Chondrocyte (in vitro differentiated cells): ENCODE data around the gene KRTAP19-5. TPM values are rescaled to one million over a fixed set of nuclear protein-coding genes. Genes with fewer than 3 reads are reported as not detected.
"Not testable (repeated sequence)": the region's sequence is repeated elsewhere in the genome, so short reads cannot be mapped to it uniquely, and the experiment has no call there.

Source experiments
- DNase-seq: peaks from one replicate; pipeline ENCODE4 v3.0.0; 2021; ENCODE audit warnings: mixed read lengths, low spot score
- H3K27ac Mint-ChIP-seq: one replicate; pipeline ENCODE4 v1.8.0; 2021; ENCODE audit warnings: mild to moderate bottlenecking, moderate library complexity, mixed read lengths; ENCODE audit not compliant: unreplicated experiment
- H3K27me3 Mint-ChIP-seq: 2 replicates; pipeline ENCODE4 v1.8.0; 2021; ENCODE audit warnings: low read depth, mixed read lengths
- H3K36me3 Mint-ChIP-seq: 2 replicates; pipeline ENCODE4 v1.8.0; 2021; ENCODE audit warnings: low read depth, mixed read lengths
- H3K4me1 Mint-ChIP-seq: 2 replicates; pipeline ENCODE4 v1.8.0; 2021; ENCODE audit warnings: low read depth, mild to moderate bottlenecking, mixed read lengths
- H3K4me3 Mint-ChIP-seq: one replicate; pipeline ENCODE4 v1.8.0; 2021; ENCODE audit warnings: mild to moderate bottlenecking, moderate library complexity, mixed read lengths; ENCODE audit not compliant: unreplicated experiment
- H3K9me3 Mint-ChIP-seq: 2 replicates; pipeline ENCODE4 v1.8.0; 2021; ENCODE audit warnings: low read depth, mixed read lengths
- long read RNA-seq: library from polyadenylated mRNA; stranded (forward); transcript quantifications from one replicate; pipeline ENCODE4 v2.0.0, GENCODE V29; 2021
- total RNA-seq: library from RNA; stranded (reverse); gene quantifications from 3 replicates; pipeline ENCODE4 v1.2.1, GENCODE V29; 2021
- TF ChIP-seq, protein P1 (sequence below): fragments of 200-600 bp; sonication (generic); IDR thresholded peaks from 2 replicates; pipeline ENCODE4 v1.5.0; 2021; ENCODE audit warnings: antibody characterized with exemption, mild to moderate bottlenecking, moderate library complexity

Gene KRTAP19-5
- total RNA-seq = not detected in 3 replicates
- long read RNA-seq = 0 reads

DNA sequence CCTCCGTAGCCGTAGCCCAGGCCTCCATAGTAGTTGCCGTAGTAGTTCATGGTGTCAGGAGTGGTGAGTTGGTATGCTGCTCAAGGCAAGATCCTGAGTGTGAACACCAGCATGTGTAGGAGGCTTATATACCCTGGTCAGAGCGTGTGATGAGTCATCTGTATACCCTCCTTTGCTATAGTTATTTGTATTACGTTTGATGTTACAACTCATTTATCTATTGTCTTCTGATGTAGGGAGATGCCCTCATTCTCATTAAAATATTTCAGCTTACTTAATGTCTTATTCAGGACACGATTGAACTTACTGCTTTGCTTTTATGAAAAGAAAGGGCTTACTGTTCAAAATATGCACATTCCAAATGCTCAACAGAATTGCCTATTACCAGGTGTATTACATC, at the start of gene KRTAP19-5:
Gene KRTAP19-5 (minus strand): TSS at position 101 of the 400 bp plus-strand sequence. CDS start 51 bp downstream, at position 50.
- H3K9me3 Mint-ChIP-seq = peaks cover 8% of the 10 kb centered on the region
- TF ChIP-seq, protein P1, sequence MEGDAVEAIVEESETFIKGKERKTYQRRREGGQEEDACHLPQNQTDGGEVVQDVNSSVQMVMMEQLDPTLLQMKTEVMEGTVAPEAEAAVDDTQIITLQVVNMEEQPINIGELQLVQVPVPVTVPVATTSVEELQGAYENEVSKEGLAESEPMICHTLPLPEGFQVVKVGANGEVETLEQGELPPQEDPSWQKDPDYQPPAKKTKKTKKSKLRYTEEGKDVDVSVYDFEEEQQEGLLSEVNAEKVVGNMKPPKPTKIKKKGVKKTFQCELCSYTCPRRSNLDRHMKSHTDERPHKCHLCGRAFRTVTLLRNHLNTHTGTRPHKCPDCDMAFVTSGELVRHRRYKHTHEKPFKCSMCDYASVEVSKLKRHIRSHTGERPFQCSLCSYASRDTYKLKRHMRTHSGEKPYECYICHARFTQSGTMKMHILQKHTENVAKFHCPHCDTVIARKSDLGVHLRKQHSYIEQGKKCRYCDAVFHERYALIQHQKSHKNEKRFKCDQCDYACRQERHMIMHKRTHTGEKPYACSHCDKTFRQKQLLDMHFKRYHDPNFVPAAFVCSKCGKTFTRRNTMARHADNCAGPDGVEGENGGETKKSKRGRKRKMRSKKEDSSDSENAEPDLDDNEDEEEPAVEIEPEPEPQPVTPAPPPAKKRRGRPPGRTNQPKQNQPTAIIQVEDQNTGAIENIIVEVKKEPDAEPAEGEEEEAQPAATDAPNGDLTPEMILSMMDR = no peak
- no peak within 1 kb of the TSS for H3K4me3 Mint-ChIP-seq
- no peaks in the 10 kb centered on the region for H3K4me1 Mint-ChIP-seq
- no peaks in the 10 kb centered on the region for H3K36me3 Mint-ChIP-seq
- H3K27me3 Mint-ChIP-seq = peaks cover 1% of the 10 kb centered on the region
- no peak within 1 kb of the TSS for H3K27ac Mint-ChIP-seq
- no peak for DNase-seq

DNA sequence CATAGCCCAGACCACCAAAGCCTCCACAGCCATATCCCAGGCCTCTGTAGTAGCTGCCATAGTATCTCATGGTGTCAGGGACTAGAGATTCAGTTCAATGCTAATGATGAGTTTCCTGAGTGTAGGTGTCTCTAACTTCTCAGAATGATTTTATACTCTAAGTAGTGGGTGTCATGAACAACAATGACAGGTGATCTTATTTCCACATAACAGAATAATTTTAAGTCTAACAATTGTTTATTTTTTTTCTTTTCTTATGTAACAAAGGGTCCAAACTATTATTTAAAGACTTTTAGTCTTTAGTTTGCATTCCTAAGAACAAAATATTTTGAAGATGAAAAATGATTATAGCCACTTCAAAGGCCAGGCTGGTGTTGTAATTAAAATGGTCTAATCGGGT, 39.8 kb upstream of the KRTAP19-5 start, which contains the start of gene KRTAP19-6:
Gene KRTAP19-6 (minus strand): TSS at position 101 of the 400 bp plus-strand sequence. CDS start 31 bp downstream, at position 70.
- no peak for DNase-seq
- Mint-ChIP-seq H3K27me3 (no peaks in the 10 kb centered on the region), H3K27ac (no peak within 1 kb of the TSS), H3K4me1 (no peaks in the 10 kb centered on the region), H3K4me3 (no peak within 1 kb of the TSS), H3K36me3 (peaks cover 4% of the 10 kb centered on the region), H3K9me3 (peaks cover 7% of the 10 kb centered on the region)
- TF ChIP-seq, protein P1 = no peak

DNA sequence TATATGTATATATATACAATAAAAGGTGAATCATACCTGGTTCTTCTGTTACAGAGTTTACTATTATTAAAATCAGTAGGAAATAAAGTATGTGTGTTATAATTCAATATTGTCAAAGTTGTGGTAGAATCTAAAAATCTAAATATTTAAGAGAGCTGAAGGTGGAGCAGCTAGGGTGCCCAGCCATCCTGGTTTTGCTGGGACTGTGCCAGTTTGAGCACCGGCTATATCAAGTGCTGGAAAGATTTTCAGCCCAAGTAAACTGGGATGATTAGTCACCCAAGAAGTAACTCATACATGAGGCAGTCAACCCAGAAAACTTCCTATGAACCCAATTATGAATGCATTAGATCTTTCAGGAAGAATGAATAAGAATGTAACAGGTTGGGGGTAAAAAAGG, 16.9 kb upstream of the KRTAP19-5 start:
- Mint-ChIP-seq H3K4me3 (no peak overlapping the region), H3K36me3 (no peaks in the 10 kb centered on the region)

DNA sequence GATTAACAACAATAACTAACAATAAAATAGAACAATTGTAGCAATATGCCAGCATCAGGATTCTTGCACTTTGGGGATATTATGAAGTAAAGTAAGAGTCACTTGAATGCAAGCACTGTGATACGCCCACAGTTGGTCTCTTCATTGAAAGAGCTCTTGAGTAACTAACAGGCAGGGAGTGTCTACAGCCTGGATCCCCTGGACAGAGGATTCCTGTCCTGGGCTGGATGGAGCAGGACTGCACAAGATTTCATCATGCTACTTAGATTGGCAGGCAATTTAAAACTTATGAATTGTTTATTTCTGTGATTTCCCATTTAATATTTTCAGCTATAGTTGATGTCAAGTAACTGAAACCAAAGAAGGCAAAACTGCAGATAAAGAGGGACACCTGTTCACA, 13.7 kb upstream of the KRTAP19-5 start:
- Mint-ChIP-seq H3K4me1 (no peaks in the 10 kb centered on the region), H3K27ac (no peak overlapping the region), H3K4me3 (no peak overlapping the region), H3K9me3 (peaks cover 15% of the 10 kb centered on the region), H3K36me3 (no peaks in the 10 kb centered on the region), H3K27me3 (peaks cover 2% of the 10 kb centered on the region)
- TF ChIP-seq, protein P1 = no peak
- no peak for DNase-seq

More for the DNA sequence above, 16.9 kb upstream of the KRTAP19-5 start:
- peaks cover 15% of the 10 kb centered on the region for H3K9me3 Mint-ChIP-seq
- TF ChIP-seq, protein P1 = no peak
- peaks cover 3% of the 10 kb centered on the region for H3K27me3 Mint-ChIP-seq
- H3K4me1 Mint-ChIP-seq = no peaks in the 10 kb centered on the region
- no peak overlapping the region for H3K27ac Mint-ChIP-seq
- no peak for DNase-seq

- not testable (repeated sequence) for H3K36me3 Mint-ChIP-seq, H3K4me3 Mint-ChIP-seq, H3K27me3 Mint-ChIP-seq, DNase-seq, H3K4me1 Mint-ChIP-seq, H3K27ac Mint-ChIP-seq
- TF ChIP-seq, protein P1 = peak; percentile 25
- H3K9me3 Mint-ChIP-seq = peaks cover 14% of the 10 kb centered on the region
Observed at GRCh38 chr21:30505621-30506205, 3.8 kb upstream of the KRTAP19-5 start.
